ENCODE measurements around the gene SELENOF. TPM values are rescaled to one million over a fixed set of nuclear protein-coding genes. Genes with fewer than 3 reads are reported as not detected.

The SELENOF gene
- total RNA-seq = 181 and 184 TPM in 2 replicates

GRCh38 chr1:86913896-86914600 lies at the start of gene SELENOF:
TSS of gene SELENOF (minus strand) at chr1:86914126. CDS start at chr1:86914111, 15 bp downstream.

GRCh38 chr1:86914601-86914997 lies 673 bp upstream of the SELENOF start, which contains the start of gene HS2ST1:
TSS of gene HS2ST1 (plus strand) at chr1:86914635.

Other genes with a start within 250 kb of the SELENOF start
- 33.6 and 41.7 TPM in 2 replicates for gene SH3GLB1, start 209.6 kb downstream of the SELENOF start, total RNA-seq
- 29.2 and 35.7 TPM in 2 replicates for gene HS2ST1, start 509 bp upstream of the SELENOF start, total RNA-seq

Data from uterine smooth muscle cell (primary cell).